ENCODE data around the gene ATR.
"Not testable (repeated sequence)": the region's sequence is repeated elsewhere in the genome, so short reads cannot be mapped to it uniquely, and the experiment has no call there.

The ATR gene

GRCh38 chr3:142450189-142450588, 128.3 kb downstream of the ATR start:
- DNase-seq (ENCODE audit: low read depth in 2 of 2, low spot score in 1 of 2), result no peak

GRCh38 chr3:142447852-142448823, 130.4 kb downstream of the ATR start, which contains the start of gene XRN1:
XRN1 (minus strand) TSS chr3:142448037; CDS start chr3:142447944, 93 bp downstream.
- peak; percentile 86 for DNase-seq (ENCODE audit: low read depth in 2 of 2, low spot score in 1 of 2)

- peak; percentile 1 to 21 for DNase-seq (ENCODE audit: low read depth in 2 of 2, low spot score in 1 of 2)
These were observed 131.2 kb downstream of the ATR start for GRCh38 chr3:142447301-142447851.

- no peak for DNase-seq (ENCODE audit: low read depth in 2 of 2, low spot score in 1 of 2)
These were observed 132.7 kb downstream of the ATR start for GRCh38 chr3:142445816-142446254.

GRCh38 chr3:142444343-142444742, 134.2 kb downstream of the ATR start:
- DNase-seq (ENCODE audit: low read depth in 2 of 2, low spot score in 1 of 2), result no peak

- DNase-seq (ENCODE audit: low read depth in 2 of 2, low spot score in 1 of 2), result not testable (repeated sequence)
These were observed 135.5 kb downstream of the ATR start for GRCh38 chr3:142443060-142443459.

- DNase-seq (ENCODE audit: low read depth in 2 of 2, low spot score in 1 of 2), result not testable (repeated sequence)
These were observed 138.9 kb downstream of the ATR start for GRCh38 chr3:142439499-142440220.

GRCh38 chr3:142438096-142438495, 140.4 kb downstream of the ATR start:
- not testable (repeated sequence) for DNase-seq (ENCODE audit: low read depth in 2 of 2, low spot score in 1 of 2)

- no peak for DNase-seq (ENCODE audit: low read depth in 2 of 2, low spot score in 1 of 2)
These were observed 141.5 kb downstream of the ATR start for GRCh38 chr3:142436951-142437585.

- no peak for DNase-seq (ENCODE audit: low read depth in 2 of 2, low spot score in 1 of 2)
These were observed 144.0 kb downstream of the ATR start for GRCh38 chr3:142434503-142434902.

- no peak for DNase-seq (ENCODE audit: low read depth in 2 of 2, low spot score in 1 of 2)
These were observed 145.4 kb downstream of the ATR start for GRCh38 chr3:142433110-142433509.

GRCh38 chr3:142429582-142429981, 149.0 kb downstream of the ATR start:
- no peak for DNase-seq (ENCODE audit: low read depth in 2 of 2, low spot score in 1 of 2)

GRCh38 chr3:142424754-142425153, 153.8 kb downstream of the ATR start:
- no peak for DNase-seq (ENCODE audit: low read depth in 2 of 2, low spot score in 1 of 2)

GRCh38 chr3:142418926-142419592, 159.5 kb downstream of the ATR start:
- no peak for DNase-seq (ENCODE audit: low read depth in 2 of 2, low spot score in 1 of 2)

- no peak for DNase-seq (ENCODE audit: low read depth in 2 of 2, low spot score in 1 of 2)
These were observed 161.2 kb downstream of the ATR start for GRCh38 chr3:142417302-142417701.

- DNase-seq (ENCODE audit: low read depth in 2 of 2, low spot score in 1 of 2), result not testable (repeated sequence)
These were observed 178.0 kb downstream of the ATR start for GRCh38 chr3:142400537-142400936.

Measured in stimulated activated CD8-positive, alpha-beta memory T cell treated with anti-CD3 and anti-CD28 coated beads, Interleukin-4, amount 100 ng/mL, for 4 hours (primary cell).